NB4 (cell line): ENCODE results near the gene GSDME.

Experiments
- CTCF ChIP-seq: IDR thresholded peaks from one replicate; pipeline ENCODE4 v1.5.1; 2012; ENCODE audit warnings: low read depth, low read length
- POLR2A ChIP-seq: IDR thresholded peaks from 2 replicates; pipeline ENCODE4 v1.6.1; 2011; ENCODE audit warnings: mild to moderate bottlenecking; ENCODE audit not compliant: insufficient read length; ENCODE audit errors: extremely low read depth

GRCh38 chr7:24739306-24739705 is 18.0 kb downstream of the GSDME start:
- TF ChIP-seq CTCF = no peak
- TF ChIP-seq POLR2A = no peak
